K562 (cell line): ENCODE results near the gene DNASE1L2. TPM values are rescaled to one million over a fixed set of nuclear protein-coding genes. Genes with fewer than 3 reads are reported as not detected.

Source experiments
- BCOR ChIP-seq: fragments of 450-650 bp; IDR thresholded peaks from 2 replicates; pipeline ENCODE4 v1.6.1; 2016
- CBX1 ChIP-seq: sonication (generic); IDR thresholded peaks from 2 replicates; pipeline ENCODE4 v1.6.1; 2016; ENCODE audit warnings: antibody characterized with exemption, low read depth, mild to moderate bottlenecking
- ETV1 ChIP-seq: fragments of 450-650 bp; conservative IDR thresholded peaks from 2 replicates; pipeline ENCODE4 v1.6.1; 2016; ENCODE audit warnings: missing genetic modification characterization, control low read depth, low read depth, missing compliant biosample characterization
- HDAC2 ChIP-seq: fragments of 450-650 bp; IDR thresholded peaks from 2 replicates; pipeline ENCODE4 v1.6.1; 2016; ENCODE audit warnings: mild to moderate bottlenecking
- KDM1A ChIP-seq, 2 experiments: fragments of 450-650 bp; IDR thresholded peaks; 2 replicates each; pipeline ENCODE4 v1.6.1; 2016; ENCODE audit warnings: mild to moderate bottlenecking in 2 of 2
- MGA ChIP-seq: fragments of 450-650 bp; IDR thresholded peaks from 2 replicates; pipeline ENCODE4 v1.6.1; 2016; ENCODE audit warnings: mild to moderate bottlenecking, moderate library complexity
- PRMT5 ChIP-seq: sonication (generic); formaldehyde crosslinking; IDR thresholded peaks from 2 replicates; pipeline ENCODE4 v1.5.0; 2020; ENCODE audit warnings: missing genetic modification reagents
- RB1 ChIP-seq: fragments of 450-650 bp; IDR thresholded peaks from 2 replicates; pipeline ENCODE4 v1.6.1; 2017; ENCODE audit warnings: low read depth, mild to moderate bottlenecking
- RBM25 ChIP-seq: fragments of 200-400 bp; formaldehyde crosslinking; IDR thresholded peaks from 2 replicates; pipeline ENCODE4 v1.6.1; 2018; ENCODE audit warnings: low read length, low read depth, moderate library complexity; ENCODE audit not compliant: severe bottlenecking
- SMARCC2 ChIP-seq: fragments of 450-650 bp; IDR thresholded peaks from 2 replicates; pipeline ENCODE4 v1.6.1; 2017; ENCODE audit warnings: antibody characterized with exemption, moderate library complexity, mild to moderate bottlenecking, low read depth
- SOX6 ChIP-seq: fragments of 450-650 bp; IDR thresholded peaks from 2 replicates; pipeline ENCODE4 v1.6.1; 2014; ENCODE audit warnings: mild to moderate bottlenecking
- SRSF1 ChIP-seq: fragments of 200-400 bp; formaldehyde crosslinking; IDR thresholded peaks from 2 replicates; pipeline ENCODE4 v1.6.1; 2017; ENCODE audit warnings: mild to moderate bottlenecking, low read depth, low read length, moderate library complexity
- STAT5A ChIP-seq: IDR thresholded peaks from 2 replicates; pipeline ENCODE4 v1.6.1; 2012; ENCODE audit warnings: low read length, inconsistent platforms, borderline replicate concordance
- TGIF2 ChIP-seq: sonication (generic); formaldehyde crosslinking; IDR thresholded peaks from 2 replicates; pipeline ENCODE4 v1.8.1; 2022; ENCODE audit warnings: mild to moderate bottlenecking, missing genetic modification reagents, moderate library complexity
- ZNF518B ChIP-seq: fragments of 250-450 bp; sonication (Bioruptor Pico); IDR thresholded peaks from 2 replicates; pipeline ENCODE4 v1.5.0; 2021; ENCODE audit warnings: mild to moderate bottlenecking, moderate library complexity
- polyA plus RNA-seq, 8 experiments: library from polyadenylated mRNA; depleted of rRNA in 4 of 8; stranded (reverse) in 5 of 8; unstranded in 3 of 8; fragments of >200 nt; fragmentation: Nextera tagmentation in 2 of 8; fragmentation: Illumina TruSeq in 1 of 8; extraction: Ambion mirVana in 2 of 8; extraction: Trizol in 1 of 8; gene quantifications; 2 replicates each; pipeline versions ENCODE4 v1.2.1 to v1.2.3, GENCODE V29; 2011 to 2014; ENCODE audit warnings: inconsistent platforms in 1 of 8, missing spikeins in 1 of 8
- total RNA-seq, 7 experiments: library from RNA; depleted of rRNA in 6 of 7; stranded (reverse); fragments of >200 nt in 6 of 7; fragmentation: Illumina TruSeq in 2 of 7; extraction: Trizol in 2 of 7; gene quantifications; 2 replicates each; pipeline versions ENCODE4 v1.2.1 to v1.2.3, GENCODE V29; 2011 to 2021; ENCODE audit warnings: low replicate concordance in 1 of 7

The DNASE1L2 gene
- total and polyA plus RNA-seq, 9 of the 15 experiments (the other 6 are each of a cell fraction or from before 2014, with no cell fraction given), result 0.08 to 2.7 (median 1.7) TPM; not detected in 1

GRCh38 chr16:2197765-2198164 lies 38.5 kb upstream of the DNASE1L2 start (continued):
- TF ChIP-seq MGA, result no peak
- TF ChIP-seq BCOR, result peak; percentile 82
- peak; percentile 89 for TF ChIP-seq RBM25
- TF ChIP-seq SOX6, result no peak
- peak; percentile 63 to 85 for TF ChIP-seq KDM1A (IDR thresholded peaks at IDR 0.05)
- TF ChIP-seq TGIF2, result no peak
- no peak for TF ChIP-seq ETV1
- TF ChIP-seq HDAC2, result peak; percentile 62; the same call in 1 of the 2 replicates
- no peak for TF ChIP-seq SRSF1
- no peak for TF ChIP-seq SMARCC2
- no peak for TF ChIP-seq PRMT5
- peak; percentile 59; the same call in 1 of the 2 replicates for TF ChIP-seq CBX1
- TF ChIP-seq RB1, result no peak
- no peak for TF ChIP-seq STAT5A
- TF ChIP-seq ZNF518B (CRISPR knock-in tag), result no peak
